ENCODE measurements around the gene SP140L. TPM values are rescaled to one million over a fixed set of nuclear protein-coding genes. Genes with fewer than 3 reads are reported as not detected.
"Not testable (repeated sequence)": the region's sequence is repeated elsewhere in the genome, so short reads cannot be mapped to it uniquely, and the experiment has no call there.

The SP140L gene
- total RNA-seq, 6 donors from 2014 or later = 15.5 to 38.8 (median 18.9) TPM

DNA sequence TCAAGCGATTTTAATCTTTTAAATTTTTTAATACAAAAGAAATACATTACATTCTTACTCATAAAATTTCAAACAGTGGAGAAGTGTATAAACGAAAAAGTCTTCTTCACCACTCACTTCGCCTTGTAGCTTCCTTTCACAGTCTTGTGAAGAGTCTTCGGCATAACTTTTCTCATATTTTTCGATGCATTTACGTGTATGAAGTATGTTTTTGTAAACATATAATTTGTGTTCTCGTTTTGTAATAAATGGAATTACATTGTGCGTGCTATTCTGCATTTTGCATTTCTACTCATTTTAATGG lies 1.1 kb downstream of the SP140L start:
- WGBS, 2 donors = 93 to 94% methylated on average over 8 of the region's 8 CpGs
- H3K9me3 ChIP-seq = no peaks in the 10 kb centered on the region
- no peak for DNase-seq
- peaks cover 0 to 6% (median 0%) of the 10 kb centered on the region in 4 donors for H3K36me3 ChIP-seq
- TF ChIP-seq CTCF (IDR thresholded peaks at IDR 0.05) (no peak), POLR2A (IDR thresholded peaks at IDR 0.05) (no peak), POLR2AphosphoS5 (IDR thresholded peaks at IDR 0.05) (no peak)
- ATAC-seq (ENCODE audit: low FRiP score in 2 of 2) = no peak
- H3K27ac ChIP-seq = peak overlapping the region in 3 of 4 donors; percentile 80 to 90 (median 85)
- H3K4me1 ChIP-seq = peaks cover 14 to 30% (median 25%) of the 10 kb centered on the region in 4 donors
- H3K4me3 ChIP-seq = peak overlapping the region in 2 of 4 donors; percentile 56 to 60
- H3K27me3 ChIP-seq = no peaks in the 10 kb centered on the region

- Histone ChIP-seq H3K4me1 (peaks cover 14 to 30% (median 25%) of the 10 kb centered on the region in 4 donors), H3K36me3 (peaks cover 0 to 6% (median 0%) of the 10 kb centered on the region in 4 donors), H3K27ac (peak overlapping the region in 1 of 4 donors; percentile 8), H3K9me3 (no peaks in the 10 kb centered on the region), H3K27me3 (no peaks in the 10 kb centered on the region), H3K4me3 (no peak overlapping the region)
- TF ChIP-seq POLR2A (IDR thresholded peaks at IDR 0.05) = no peak
- TF ChIP-seq POLR2AphosphoS5 (IDR thresholded peaks at IDR 0.05) = no peak
- TF ChIP-seq CTCF (IDR thresholded peaks at IDR 0.05) = no peak
- 80 to 88% methylated on average over 7 of the region's 7 CpGs for WGBS, 2 donors
- ATAC-seq (ENCODE audit: low FRiP score in 2 of 2) = no peak
- no peak for DNase-seq
Measured at GRCh38 chr2:230329946-230330605, 3.1 kb downstream of the SP140L start.

DNA sequence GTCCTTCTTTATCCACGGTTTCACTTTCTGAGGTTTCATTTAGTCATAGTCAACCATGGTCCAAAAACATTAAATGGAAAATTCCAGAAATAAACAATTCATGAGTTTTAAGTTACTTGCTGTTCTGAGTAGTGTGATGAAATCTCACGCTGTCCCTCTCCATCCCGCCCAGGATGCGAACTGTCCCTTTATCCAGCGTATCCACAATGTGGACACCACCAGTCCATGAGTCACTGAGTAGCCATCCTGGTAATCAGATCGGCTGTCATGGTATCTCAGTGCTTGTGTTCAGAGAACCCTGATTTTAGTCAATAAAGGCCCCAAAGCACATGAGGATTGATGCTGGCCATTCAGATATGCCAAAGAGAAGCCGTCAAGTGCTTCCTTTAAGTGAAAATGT lies 3.7 kb downstream of the SP140L start:
- no peaks in the 10 kb centered on the region for H3K27me3 ChIP-seq
- peak overlapping the region in 1 of 4 donors; percentile 6 for H3K27ac ChIP-seq
- ATAC-seq (ENCODE audit: low FRiP score in 2 of 2) = no peak
- TF ChIP-seq POLR2AphosphoS5 (IDR thresholded peaks at IDR 0.05) (no peak), POLR2A (IDR thresholded peaks at IDR 0.05) (no peak), CTCF (IDR thresholded peaks at IDR 0.05) (no peak), EP300 (IDR thresholded peaks at IDR 0.05) (no peak)
- 85 to 93% methylated on average over 7 of the region's 7 CpGs for WGBS, 2 donors
- peaks cover 0 to 6% (median 0%) of the 10 kb centered on the region in 4 donors for H3K36me3 ChIP-seq
- no peak for DNase-seq
- no peaks in the 10 kb centered on the region for H3K9me3 ChIP-seq
- H3K4me3 ChIP-seq = no peak overlapping the region
- peaks cover 14 to 37% (median 25%) of the 10 kb centered on the region in 4 donors for H3K4me1 ChIP-seq

DNA sequence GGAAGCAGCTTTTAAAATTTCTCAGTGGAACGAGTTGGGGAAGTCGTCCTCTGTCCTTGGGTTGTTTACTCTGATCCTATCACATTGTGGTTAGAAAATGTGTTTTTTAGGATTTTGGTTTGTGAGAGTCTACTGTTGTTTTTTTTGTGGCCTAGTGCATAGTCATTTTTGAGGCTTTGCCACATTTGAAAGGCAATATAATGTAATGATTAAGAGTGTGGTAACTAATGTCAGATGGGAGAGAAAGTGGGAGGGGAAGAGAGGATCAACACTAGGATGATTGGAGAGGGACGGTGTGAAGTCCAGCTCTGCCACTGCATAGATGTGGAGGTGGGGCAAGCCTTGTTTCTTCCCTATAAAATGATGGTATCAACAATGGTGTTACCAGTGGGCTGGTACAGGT lies 8.5 kb downstream of the SP140L start:
- 23 to 32% methylated on average over 3 of the region's 3 CpGs for WGBS, 2 donors
- DNase-seq = no peak
- H3K27ac ChIP-seq = peak overlapping the region in 1 of 4 donors; percentile 21
- no peaks in the 10 kb centered on the region for H3K27me3 ChIP-seq
- peaks cover 0 to 8% (median 0%) of the 10 kb centered on the region in 4 donors for H3K36me3 ChIP-seq
- no peak for ATAC-seq (ENCODE audit: low FRiP score in 2 of 2)
- H3K4me1 ChIP-seq = peaks cover 0 to 16% (median 7%) of the 10 kb centered on the region in 4 donors
- H3K9me3 ChIP-seq = no peaks in the 10 kb centered on the region
- no peak overlapping the region for H3K4me3 ChIP-seq
- no peak for TF ChIP-seq POLR2A (IDR thresholded peaks at IDR 0.05)
- TF ChIP-seq POLR2AphosphoS5 (IDR thresholded peaks at IDR 0.05) = no peak

DNA sequence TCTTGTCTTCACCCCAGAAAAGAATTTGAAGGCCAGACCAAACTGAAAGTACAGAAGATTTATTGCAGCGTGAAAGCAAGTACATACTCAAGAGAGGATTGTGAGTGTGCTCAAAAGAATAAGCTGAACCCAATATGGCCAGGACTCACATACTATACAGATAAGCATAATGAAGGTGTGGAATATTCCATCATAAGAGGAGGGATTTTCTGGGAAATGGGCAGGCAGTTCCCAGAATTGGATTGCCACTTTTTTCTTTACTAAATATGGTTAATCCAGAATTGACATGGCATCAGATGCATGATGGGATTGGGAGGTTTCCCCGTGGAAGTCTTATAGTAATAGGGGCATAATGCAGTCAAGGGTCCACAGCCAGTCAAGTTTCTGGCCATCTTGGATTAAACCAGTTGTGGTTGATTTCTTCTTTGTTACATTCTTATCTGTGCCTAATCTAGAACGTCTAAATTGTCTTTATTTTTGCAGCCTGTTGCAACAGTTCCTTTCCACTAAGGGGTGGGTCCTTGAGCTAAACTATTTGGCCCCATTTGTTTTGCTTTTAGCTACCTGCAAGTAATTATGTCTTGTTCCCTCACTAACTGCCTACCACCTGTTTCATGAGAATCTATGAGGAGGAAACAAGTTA lies 9.0 kb downstream of the SP140L start:
- peak overlapping the region in 1 of 4 donors; percentile 21 for H3K27ac ChIP-seq

DNA sequence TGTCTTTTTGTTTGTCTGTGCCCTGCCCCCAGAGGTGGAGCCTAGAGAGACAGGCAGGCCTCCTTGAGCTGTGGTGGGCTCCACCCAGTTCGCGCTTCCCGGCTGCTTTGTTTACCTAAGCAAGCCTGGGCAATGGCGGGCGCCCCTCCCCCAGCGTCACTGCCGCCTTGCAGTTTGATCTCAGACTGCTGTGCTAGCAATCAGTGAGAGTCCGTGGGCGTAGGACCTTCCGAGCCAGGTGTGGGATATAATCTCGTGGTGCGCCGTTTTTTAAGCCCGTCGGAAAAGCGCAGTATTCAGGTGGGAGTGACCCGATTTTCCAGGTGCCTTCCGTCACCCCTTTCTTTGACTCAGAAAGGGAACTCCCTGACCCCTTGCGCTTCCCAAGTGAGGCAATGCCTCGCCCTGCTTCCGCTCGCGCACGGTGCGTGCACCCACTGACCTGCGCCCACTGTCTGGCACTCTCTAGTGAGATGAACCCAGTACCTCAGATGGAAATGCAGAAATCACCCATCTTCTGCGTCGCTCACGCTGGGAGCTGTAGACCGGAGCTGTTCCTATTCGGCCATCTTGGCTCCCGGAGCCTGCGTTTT lies 15.0 kb downstream of the SP140L start:
- not testable (repeated sequence) for H3K36me3 ChIP-seq; ATAC-seq (ENCODE audit: low FRiP score in 2 of 2); H3K27ac ChIP-seq; H3K27me3 ChIP-seq; H3K4me3 ChIP-seq; H3K4me1 ChIP-seq; H3K9me3 ChIP-seq
- WGBS, 2 donors = 87 to 92% methylated on average over 30 to 31 of the region's 33 CpGs
- peak in 1 of 2 donors; percentile 40 for DNase-seq

More for the DNA sequence above, 9.0 kb downstream of the SP140L start:
- H3K36me3 ChIP-seq = peaks cover 0 to 8% (median 0%) of the 10 kb centered on the region in 4 donors
- no peak for ATAC-seq (ENCODE audit: low FRiP score in 2 of 2)
- no peak overlapping the region for H3K4me3 ChIP-seq
- TF ChIP-seq CTCF (IDR thresholded peaks at IDR 0.05) (no peak), POLR2AphosphoS5 (IDR thresholded peaks at IDR 0.05) (no peak), EP300 (IDR thresholded peaks at IDR 0.05) (no peak), POLR2A (IDR thresholded peaks at IDR 0.05) (no peak)
- H3K9me3 ChIP-seq = no peaks in the 10 kb centered on the region
- no peaks in the 10 kb centered on the region for H3K27me3 ChIP-seq
- WGBS, 2 donors = 67 to 73% methylated on average over 3 of the region's 3 CpGs
- H3K4me1 ChIP-seq = peaks cover 0 to 12% (median 3%) of the 10 kb centered on the region in 4 donors
- DNase-seq = no peak

DNA sequence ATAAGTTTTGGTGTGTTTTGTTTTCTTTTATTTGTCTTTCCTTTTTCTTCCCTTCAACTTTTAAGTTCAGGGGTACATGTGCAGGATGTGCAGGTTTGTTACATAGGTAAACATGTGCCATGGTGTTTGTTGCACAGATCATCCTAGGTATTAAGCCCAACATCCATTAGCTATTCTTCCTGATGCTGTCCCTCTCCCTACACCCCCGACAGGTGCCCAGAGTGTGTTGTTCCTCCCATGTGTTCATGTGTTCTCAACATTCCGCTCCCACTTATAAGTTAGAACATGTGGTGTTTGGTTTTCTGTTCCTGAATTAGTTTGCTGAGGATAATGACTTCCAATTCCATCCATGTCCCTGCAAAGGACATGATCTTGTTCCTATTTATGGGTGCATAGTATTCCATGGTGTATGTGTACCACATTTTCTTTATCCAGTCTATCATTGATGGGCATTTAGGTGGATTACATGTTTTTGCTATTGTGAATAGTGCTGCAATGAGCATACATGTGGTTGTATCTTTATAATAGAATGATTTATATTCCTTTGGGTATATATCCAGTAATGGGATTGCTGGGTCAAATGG lies 16.1 kb downstream of the SP140L start:
- not testable (repeated sequence) for DNase-seq; H3K27me3 ChIP-seq; H3K9me3 ChIP-seq; ATAC-seq (ENCODE audit: low FRiP score in 2 of 2); H3K4me1 ChIP-seq; H3K36me3 ChIP-seq; H3K4me3 ChIP-seq; H3K27ac ChIP-seq
- 97 to 100% methylated on average over 2 of the region's 2 CpGs for WGBS, 2 donors

All from upper lobe of left lung (tissue), 6 donors.